Right cardiac atrium (tissue), 5 donors: ENCODE results near the gene COX7C. TPM values are rescaled to one million over a fixed set of nuclear protein-coding genes. Genes with fewer than 3 reads are reported as not detected.
"Not testable (repeated sequence)": the region's sequence is repeated elsewhere in the genome, so short reads cannot be mapped to it uniquely, and the experiment has no call there.

Experiments used
- ATAC-seq, 2 donors: fragments of 200-7000 bp; cut with Tn5 transposase; one replicate each; pipeline versions ENCODE4 v1.8.0 to v1.9.1; 2020; ENCODE audit warnings: moderate library complexity in 2 of 2, mild to moderate bottlenecking in 1 of 2
- DNase-seq, 3 donors: peaks; one replicate each; pipeline ENCODE4 v3.0.0-alpha.2; 2020
- H3K27ac ChIP-seq: one replicate; pipeline ENCODE4 v1.5.1; 2013; ENCODE audit warnings: mild to moderate bottlenecking, low read length, control low read depth, moderate library complexity
- H3K27me3 ChIP-seq: one replicate; pipeline ENCODE4 v1.6.1; 2013; ENCODE audit not compliant: control insufficient read depth, insufficient read depth
- H3K4me1 ChIP-seq: one replicate; pipeline ENCODE4 v1.6.1; 2013; ENCODE audit warnings: low read length; ENCODE audit not compliant: control insufficient read depth, insufficient read depth
- H3K4me3 ChIP-seq: one replicate; pipeline ENCODE4 v1.5.1; 2013; ENCODE audit warnings: low read length, control low read depth
- H3K9me3 ChIP-seq: one replicate; pipeline ENCODE4 v1.6.1; 2013; ENCODE audit warnings: low read length; ENCODE audit not compliant: control insufficient read depth
- WGBS: extraction: QIAGEN DNeasy Blood & Tissue Kit; methylation state at CpG from one replicate; pipeline ENCODE4 v1.1.7; 2013; 5-methylcytosine and 5-hydroxymethylcytosine counted together
- intact Hi-C, 4 donors: fragments of 100-400 bp; cut with DNase I; formaldehyde crosslinking; loops; one replicate each; pipeline versions ENCODE4 v1.11.0 to v1.14.0; 2022 to 2023
- long read RNA-seq, 4 donors: library from polyadenylated mRNA; unstranded; transcript quantifications; one replicate each; pipeline ENCODE4 v2.0.0, GENCODE V29; 2020 to 2021
- polyA plus RNA-seq: library from polyadenylated mRNA; stranded (reverse); fragments of 200-250 nt; gene quantifications from one replicate; pipeline ENCODE4 v1.2.3, GENCODE V29; 2013
- total RNA-seq, 4 donors: library from RNA; stranded (reverse); fragmentation: NEBNext Ultra II Directional; extraction: Animal tissue kit (Norgen Biotek cat#: 25700); gene quantifications; one replicate each; pipeline ENCODE4 v1.2.1, GENCODE V29; 2021
- donor health status: healthy with polysubstance abuse.
- donor health status: DM: no; HTN: yes; CAD: no.
- donor health status: DM: no; HTN: no; CAD: no.
- donor health status: DM: no; HTN: yes; CAD: no; lungs with severe emphysema.
- donor health status: DM: yes; HTN: yes; CAD: no.

COX7C gene, protein sequence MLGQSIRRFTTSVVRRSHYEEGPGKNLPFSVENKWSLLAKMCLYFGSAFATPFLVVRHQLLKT
- 1,000 to 10,000 TPM; 1,565 to 2,029 (median 1,869) TPM for total RNA-seq
- polyA plus RNA-seq, result 4,067 TPM
- long read RNA-seq, donor 1, transcript COX7C-201 (3 exons, 666 nt), result major isoform, 434 of 452 reads
- long read RNA-seq, donor 1, transcript COX7C-205 (3 exons, 369 nt), result minor isoform, 13 of 452 reads
- long read RNA-seq, donor 1, partial matches to known transcripts, result 0 of 452 reads
- long read RNA-seq, donor 1, other reads (novel, unspliced or antisense), result 3 of 452 reads
- long read RNA-seq, donor 2, transcript COX7C-205 (3 exons, 369 nt), result minor isoform, 41 of 652 reads
- long read RNA-seq, donor 2, transcript COX7C-201 (3 exons, 666 nt), result major isoform, 603 of 652 reads
- long read RNA-seq, donor 2, partial matches to known transcripts, result 2 of 652 reads
- long read RNA-seq, donor 2, other reads (novel, unspliced or antisense), result 4 of 652 reads
- long read RNA-seq, donor 3, transcript COX7C-205 (3 exons, 369 nt), result minor isoform, 11 of 215 reads
- long read RNA-seq, donor 3, transcript COX7C-201 (3 exons, 666 nt), result major isoform, 196 of 215 reads
- long read RNA-seq, donor 3, partial matches to known transcripts, result 1 of 215 reads
- long read RNA-seq, donor 3, other reads (novel, unspliced or antisense), result 6 of 215 reads
- long read RNA-seq, donor 4, transcript COX7C-201 (3 exons, 666 nt), result major isoform, 388 of 420 reads
- long read RNA-seq, donor 4, transcript COX7C-205 (3 exons, 369 nt), result minor isoform, 21 of 420 reads
- long read RNA-seq, donor 4, partial matches to known transcripts, result 3 of 420 reads
- long read RNA-seq, donor 4, other reads (novel, unspliced or antisense), result 8 of 420 reads

DNA sequence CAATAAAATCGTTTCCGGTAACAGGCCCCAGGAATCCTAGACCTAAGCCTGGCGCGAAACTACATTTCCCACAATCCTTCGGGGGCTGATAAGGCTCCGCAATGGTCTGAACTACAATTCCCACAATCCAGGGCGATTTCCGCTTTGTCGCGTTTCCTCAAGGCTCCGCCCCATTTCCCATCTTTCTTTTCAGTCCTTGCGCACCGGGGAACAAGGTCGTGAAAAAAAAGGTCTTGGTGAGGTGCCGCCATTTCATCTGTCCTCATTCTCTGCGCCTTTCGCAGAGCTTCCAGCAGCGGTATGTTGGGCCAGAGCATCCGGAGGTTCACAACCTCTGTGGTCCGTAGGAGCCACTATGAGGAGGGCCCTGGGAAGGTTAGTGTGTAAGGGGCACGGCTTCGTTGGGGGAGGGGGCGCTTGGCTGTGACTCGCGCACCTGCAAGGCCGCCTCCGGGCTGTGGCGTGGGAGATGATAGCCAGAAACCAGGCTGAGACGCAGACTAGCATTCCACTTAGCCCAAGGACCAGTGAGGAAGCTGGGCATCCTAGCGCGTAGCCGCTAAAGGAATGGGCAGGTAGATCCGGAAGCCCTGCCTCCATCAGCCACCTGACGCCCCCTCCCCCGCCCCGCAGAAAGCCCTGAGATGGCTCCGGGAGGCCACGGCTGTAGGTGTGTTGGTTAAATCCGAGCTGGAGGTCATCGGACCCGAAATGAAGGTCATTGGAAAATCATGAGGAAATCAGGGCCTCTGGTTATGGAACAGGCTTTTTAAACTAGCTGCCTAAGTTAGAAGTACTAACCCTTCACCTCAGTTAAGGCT lies at the start of gene COX7C:
Gene COX7C, plus strand, starts transcription at position 186 of the 821 bp plus-strand sequence. Its CDS starts 115 bp downstream, at position 301.
- H3K27me3 ChIP-seq, result no peaks in the 10 kb centered on the region
- DNase-seq, result peak; percentile 90 to 93 (median 91)
- under 1% methylated on average over 41 of the region's 41 CpGs for WGBS
- intact Hi-C loops, result no loop called here
- H3K27ac ChIP-seq, result peak within 1 kb of the TSS; percentile 91
- H3K4me3 ChIP-seq, result peak within 1 kb of the TSS; percentile 88
- no peaks in the 10 kb centered on the region for H3K9me3 ChIP-seq
- peak; percentile 99 to 100 for ATAC-seq
- H3K4me1 ChIP-seq, result no peaks in the 10 kb centered on the region

DNA sequence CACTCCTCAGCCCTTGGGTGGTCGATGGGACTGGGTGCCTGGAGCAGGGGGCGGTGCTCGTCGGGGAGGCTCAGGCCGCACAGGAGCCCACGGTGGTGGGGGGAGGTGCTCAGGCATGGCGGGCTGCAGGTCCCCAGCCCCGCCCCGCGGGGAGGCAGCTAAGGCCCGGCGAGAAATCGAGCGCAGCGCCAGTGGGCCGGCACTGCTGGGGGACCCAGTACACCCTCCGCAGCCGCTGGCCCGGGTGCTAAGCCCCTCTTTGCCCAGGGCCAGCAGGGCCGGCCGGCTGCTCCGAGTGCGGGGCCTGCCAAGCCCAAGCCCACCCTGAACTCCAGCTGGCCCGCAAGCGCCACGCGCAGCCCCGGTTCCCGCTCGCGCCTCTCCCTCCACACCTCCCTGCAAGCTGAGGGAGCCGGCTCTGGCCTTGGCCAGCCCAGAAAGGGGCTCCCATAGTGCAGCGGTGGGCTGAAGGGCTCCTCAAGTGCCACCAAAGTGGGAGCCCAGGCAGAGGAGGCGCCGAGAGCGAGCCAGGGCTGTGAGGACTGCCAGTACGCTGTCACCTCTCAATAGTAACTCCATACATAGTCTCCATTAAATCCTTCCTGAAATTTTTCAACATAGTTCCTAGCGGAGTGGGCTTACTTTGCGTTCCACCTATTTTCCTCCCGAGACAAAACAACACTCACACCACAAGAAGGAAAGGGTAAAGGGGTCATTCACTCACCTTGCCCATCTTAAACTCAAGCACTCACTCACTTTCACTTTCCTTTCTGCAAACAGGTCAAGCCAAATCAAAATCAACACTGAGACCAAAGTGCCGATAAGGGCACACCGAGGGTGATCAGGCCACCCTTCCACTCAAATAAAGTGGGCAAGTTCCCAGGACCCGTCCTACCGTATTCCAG lies 48.0 kb upstream of the COX7C start:
- H3K4me1 ChIP-seq, H3K4me3 ChIP-seq, ATAC-seq, intact Hi-C loops, H3K27me3 ChIP-seq, H3K27ac ChIP-seq, H3K9me3 ChIP-seq: not testable (repeated sequence)
- 95% methylated on average over 43 of the region's 44 CpGs for WGBS
- peak in 2 of 3 donors; percentile 29 to 41 for DNase-seq

DNA sequence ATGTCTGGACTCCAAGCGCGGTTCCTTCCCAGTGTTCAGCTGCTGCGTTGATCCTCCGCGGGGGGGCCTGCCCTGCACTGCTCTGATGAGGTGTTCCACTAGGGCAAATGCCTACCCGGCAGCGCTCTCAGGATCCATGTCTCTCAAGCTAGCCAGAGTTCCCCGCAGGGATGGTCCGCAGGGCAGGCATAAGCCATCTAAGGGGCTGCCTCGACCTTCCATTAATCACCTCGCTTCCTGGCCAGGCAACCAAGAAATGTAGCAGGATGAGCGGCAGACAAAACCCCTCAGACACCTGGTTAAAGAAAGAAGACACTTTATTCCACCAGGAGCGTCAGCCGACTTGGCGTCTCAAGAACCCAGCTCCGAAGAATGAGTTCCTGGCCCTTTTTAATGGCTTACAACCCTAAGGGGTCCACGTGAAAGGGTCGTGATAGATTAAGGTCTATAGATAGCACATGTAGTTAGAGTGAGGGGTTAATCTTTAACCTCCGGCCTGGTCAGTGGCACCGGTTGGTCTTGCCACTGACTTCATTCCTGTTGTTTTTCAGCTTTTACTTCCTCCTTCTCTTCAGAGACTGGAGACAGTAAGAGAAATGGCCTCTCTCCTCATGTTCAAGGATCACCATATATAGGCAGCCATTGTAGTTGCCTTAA lies 47.2 kb upstream of the COX7C start:
- Histone ChIP-seq H3K27me3 (no peaks in the 10 kb centered on the region), H3K9me3 (no peaks in the 10 kb centered on the region), H3K4me1 (no peaks in the 10 kb centered on the region), H3K27ac (no peak overlapping the region), H3K4me3 (no peak overlapping the region)
- no peak for ATAC-seq
- WGBS, result 93% methylated on average over 20 of the region's 20 CpGs
- intact Hi-C loops, result no loop called here
- DNase-seq, result peak in 2 of 3 donors; percentile 29 to 58

DNA sequence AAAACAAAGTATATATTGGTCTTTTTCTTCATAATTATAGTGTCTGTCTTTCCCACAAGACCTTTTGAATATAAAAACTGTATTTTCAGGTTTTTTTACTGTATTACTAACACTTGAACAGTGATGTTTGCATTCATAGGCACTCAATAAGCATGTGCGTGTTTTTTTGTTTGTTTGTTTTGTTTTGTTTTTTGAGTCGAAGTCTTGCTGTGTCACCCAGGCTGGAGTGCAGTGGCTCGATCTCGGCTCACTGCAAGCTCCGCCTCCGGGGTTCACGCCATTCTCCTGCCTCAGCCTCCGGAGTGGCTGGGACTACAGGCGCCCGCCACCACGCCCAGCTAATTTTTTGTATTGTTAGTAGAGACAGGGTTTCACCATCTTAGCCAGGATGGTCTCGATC lies 46.6 kb upstream of the COX7C start:
- H3K27me3 ChIP-seq, H3K27ac ChIP-seq, H3K9me3 ChIP-seq, ATAC-seq, H3K4me3 ChIP-seq, intact Hi-C loops, H3K4me1 ChIP-seq, DNase-seq: not testable (repeated sequence)
- WGBS, result 95% methylated on average over 12 of the region's 12 CpGs

DNA sequence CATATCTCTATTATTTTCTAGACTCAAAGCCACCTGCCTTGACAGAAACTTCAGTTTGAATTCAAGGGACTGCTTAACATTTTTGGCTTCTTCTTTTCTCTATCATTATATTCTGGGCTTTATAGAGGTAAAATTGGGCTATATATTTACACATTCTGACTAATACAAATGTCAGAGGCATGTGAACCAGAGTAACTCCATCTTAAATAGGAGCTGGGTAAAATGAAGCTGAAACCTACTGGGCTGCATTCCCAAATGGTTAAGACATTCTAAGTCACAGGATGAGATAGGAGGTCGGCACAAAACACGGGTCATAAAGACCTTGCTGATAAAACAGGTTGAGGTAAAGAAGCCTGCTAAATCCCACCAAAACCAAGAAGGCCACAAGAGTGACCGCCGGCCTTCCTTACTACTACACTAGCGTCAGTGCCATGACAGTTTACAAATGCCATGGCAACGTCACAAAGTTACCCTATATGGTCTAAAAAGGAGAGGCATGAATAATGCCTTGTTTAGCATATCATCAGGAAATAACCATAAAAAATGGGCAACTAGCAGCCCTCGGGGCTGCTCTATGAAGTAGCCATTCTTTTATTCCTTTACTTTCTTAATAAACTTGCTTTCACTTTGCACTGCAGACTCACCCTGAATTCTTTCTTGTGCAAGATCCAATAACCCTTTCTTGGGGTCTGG lies 44.8 kb upstream of the COX7C start:
- Histone ChIP-seq H3K4me1 (no peaks in the 10 kb centered on the region), H3K9me3 (no peaks in the 10 kb centered on the region), H3K27ac (no peak overlapping the region), H3K4me3 (no peak overlapping the region), H3K27me3 (no peaks in the 10 kb centered on the region)
- intact Hi-C loops, result no loop called here
- WGBS, result 71% methylated on average over 7 of the region's 7 CpGs
- no peak for ATAC-seq
- DNase-seq, result no peak

DNA sequence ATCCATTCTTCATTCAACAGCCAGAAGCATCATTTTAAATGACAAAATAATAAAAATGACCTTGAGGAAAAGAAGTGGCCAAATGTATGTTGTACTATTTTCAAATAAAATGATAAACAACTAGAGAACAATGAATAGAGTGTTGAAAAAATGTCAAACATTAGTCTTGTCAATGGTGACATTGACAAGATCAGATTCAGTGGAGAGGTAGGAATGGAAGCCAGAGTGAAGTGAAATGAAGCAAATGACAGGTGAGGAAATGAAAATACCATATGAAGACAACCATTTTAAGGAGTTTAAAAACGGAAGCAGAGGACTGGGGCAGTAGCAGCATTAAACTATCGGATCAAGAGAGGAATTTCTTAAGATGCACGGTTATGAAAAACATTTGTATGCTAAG lies 38.2 kb upstream of the COX7C start:
- Histone ChIP-seq H3K9me3 (no peaks in the 10 kb centered on the region), H3K4me3 (no peak overlapping the region), H3K27ac (no peak overlapping the region), H3K27me3 (no peaks in the 10 kb centered on the region), H3K4me1 (no peaks in the 10 kb centered on the region)
- intact Hi-C loops, result no loop called here
- WGBS, result 81% methylated on average over 3 of the region's 3 CpGs
- DNase-seq, result no peak
- no peak for ATAC-seq

DNA sequence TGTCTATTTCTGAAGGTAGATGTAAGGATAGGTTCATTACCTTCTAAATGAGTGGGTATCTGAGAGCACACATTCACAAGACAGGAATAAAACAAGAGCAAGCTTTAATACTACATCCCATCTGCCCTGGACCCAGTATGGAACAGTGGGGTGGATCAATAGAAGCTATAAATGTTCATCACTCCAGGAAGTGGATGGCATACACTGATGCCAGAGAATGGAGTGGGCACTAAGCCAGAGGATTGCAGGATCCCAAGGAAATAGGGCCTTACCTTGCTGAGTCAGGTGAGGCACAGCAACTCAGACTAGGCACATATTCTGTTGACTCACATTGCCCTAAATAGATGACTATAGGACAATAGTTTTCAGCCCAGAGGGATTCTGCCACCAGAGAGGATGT lies 21.3 kb upstream of the COX7C start:
- Histone ChIP-seq H3K27me3 (no peaks in the 10 kb centered on the region), H3K4me1 (no peaks in the 10 kb centered on the region), H3K27ac (no peak overlapping the region), H3K4me3 (no peak overlapping the region), H3K9me3 (no peaks in the 10 kb centered on the region)
- ATAC-seq (no peak), DNase-seq (no peak)
- intact Hi-C loops, result no loop called here

DNA sequence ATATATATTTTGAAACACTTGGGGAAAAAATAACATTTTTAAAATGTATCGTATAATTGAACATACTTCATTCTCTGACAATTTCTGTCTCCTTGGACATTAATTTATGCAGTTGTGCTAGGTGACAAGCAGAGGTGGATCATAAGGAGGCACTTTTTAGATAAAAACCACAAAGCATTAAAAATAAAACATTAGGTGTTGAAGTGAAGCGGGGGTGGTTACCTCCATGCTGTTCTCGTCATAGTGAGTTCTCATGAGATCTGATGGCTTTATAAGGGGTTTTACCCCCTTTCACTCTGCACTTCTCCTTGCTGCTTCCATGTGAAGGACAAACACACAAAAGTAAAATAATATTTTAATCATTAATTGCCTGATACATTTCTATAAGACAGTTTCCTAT lies 11.9 kb upstream of the COX7C start:
- Histone ChIP-seq H3K9me3 (no peaks in the 10 kb centered on the region), H3K27me3 (no peaks in the 10 kb centered on the region), H3K27ac (no peak overlapping the region), H3K4me3 (no peak overlapping the region), H3K4me1 (no peaks in the 10 kb centered on the region)
- DNase-seq (no peak), ATAC-seq (no peak)
- 90% methylated on average over 3 of the region's 3 CpGs for WGBS
- intact Hi-C loops, result no loop called here

DNA sequence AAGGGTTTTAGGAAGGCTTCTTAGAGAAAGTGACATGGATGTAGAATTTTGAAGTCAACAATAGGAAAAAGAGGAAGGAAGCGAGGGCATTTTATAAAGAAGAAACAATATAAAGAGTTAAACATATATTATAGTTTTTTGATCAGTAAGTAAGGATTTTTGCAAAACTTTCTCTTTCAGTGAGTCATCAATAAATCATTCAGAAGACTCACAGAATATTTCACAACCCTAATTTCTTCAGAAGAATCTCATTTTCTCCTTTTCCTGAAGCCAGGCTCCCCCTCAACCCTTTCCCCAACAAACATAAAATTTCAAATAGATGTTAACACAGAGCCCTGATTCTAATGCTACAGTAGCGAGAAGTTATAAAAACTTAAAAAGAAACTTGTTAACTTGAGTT lies 4.3 kb upstream of the COX7C start:
- H3K4me3 ChIP-seq, result no peak overlapping the region
- H3K27ac ChIP-seq, result no peak overlapping the region
- H3K9me3 ChIP-seq, result no peaks in the 10 kb centered on the region
- no peaks in the 10 kb centered on the region for H3K4me1 ChIP-seq
- 89% methylated on average over 2 of the region's 2 CpGs for WGBS
- intact Hi-C loops, result no loop called here
- H3K27me3 ChIP-seq, result no peaks in the 10 kb centered on the region
- ATAC-seq (no peak), DNase-seq (no peak)
